22Rv1 (cell line): ENCODE results near the gene ZBTB48.

Experiments
- CTCF ChIP-seq: fragments of 450-650 bp; IDR thresholded peaks from 2 replicates; pipeline ENCODE4 v1.5.1; 2017; ENCODE audit warnings: mild to moderate bottlenecking
- ZFX ChIP-seq: fragments of 450-650 bp; IDR thresholded peaks from 2 replicates; pipeline ENCODE4 v1.6.1; 2017; ENCODE audit warnings: antibody characterized with exemption, borderline replicate concordance

- TF ChIP-seq CTCF (no peak), ZFX (no peak)
Observed at GRCh38 chr1:6594977-6595740, 15.4 kb downstream of the ZBTB48 start.
